ENCODE results near the gene GGCX. TPM values are rescaled to one million over a fixed set of nuclear protein-coding genes. Genes with fewer than 3 reads are reported as not detected.
A peak's percentile ranks its signal among the peaks of the same experiment; 100 is the strongest.

The GGCX gene
- total and polyA plus RNA-seq, 5 experiments from 2014 or later = 10.4 to 35.8 (median 14.6) TPM

DNA sequence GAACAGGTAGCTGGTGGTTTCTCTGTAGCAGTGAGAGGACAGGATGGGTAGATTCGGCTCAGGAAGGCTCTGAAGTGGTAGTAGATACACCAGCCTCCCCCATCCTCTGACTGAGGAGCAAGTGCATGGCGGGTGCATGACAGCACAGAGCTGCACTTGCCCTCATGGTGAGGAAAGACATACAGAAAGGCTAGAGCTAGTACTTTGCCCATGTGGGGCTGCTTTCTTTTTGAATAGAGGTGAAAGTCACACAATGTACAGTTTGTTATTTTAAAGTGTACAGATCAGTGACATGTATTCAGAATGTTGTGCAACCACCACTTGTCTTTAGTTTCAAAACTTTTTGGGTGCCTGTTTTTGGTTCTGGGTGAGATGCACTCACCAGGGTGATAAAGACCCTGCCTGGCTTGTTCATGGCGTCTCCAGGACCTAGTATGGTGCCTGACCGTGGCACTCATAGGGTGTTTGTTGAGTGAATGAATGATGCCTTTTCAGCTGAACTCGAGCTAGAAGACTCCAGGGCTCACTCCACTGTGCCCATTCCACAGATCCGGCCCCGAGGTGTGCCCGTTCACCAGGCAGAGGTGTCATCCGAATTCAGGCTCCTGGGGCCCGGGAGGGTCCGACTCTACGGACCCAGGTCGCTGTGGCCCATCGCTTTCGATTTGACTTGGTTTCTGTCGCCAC lies 22.5 kb upstream of the GGCX start:
- POLR2A ChIA-PET = interaction anchor here (0.6 to 7.4 kb wide), 12 partner anchors 9 to 436 kb away, joined by 3 to 88 read pairs (median 5); partner anchors contain the start of genes C2orf68, ELMOD3, GGCX and RETSAT
- peak overlapping the region; percentile 75 to 98 (median 96) for H3K27ac Mint-ChIP-seq
- ATAC-seq (peak; percentile 59 to 82), DNase-seq (peak in 6 of 10 donors; percentile 32 to 68 (median 50))
- no peaks in the 10 kb centered on the region for H3K9me3 Mint-ChIP-seq
- peak overlapping the region; percentile 78 to 94 (median 89) for H3K4me3 Mint-ChIP-seq
- H3K27me3 Mint-ChIP-seq = no peaks in the 10 kb centered on the region
- H3K4me1 Mint-ChIP-seq = peaks cover 40 to 79% (median 69%) of the 10 kb centered on the region in 4 donors
- H3K36me3 Mint-ChIP-seq = peaks cover 0 to 24% (median 7%) of the 10 kb centered on the region in 3 donors

DNA sequence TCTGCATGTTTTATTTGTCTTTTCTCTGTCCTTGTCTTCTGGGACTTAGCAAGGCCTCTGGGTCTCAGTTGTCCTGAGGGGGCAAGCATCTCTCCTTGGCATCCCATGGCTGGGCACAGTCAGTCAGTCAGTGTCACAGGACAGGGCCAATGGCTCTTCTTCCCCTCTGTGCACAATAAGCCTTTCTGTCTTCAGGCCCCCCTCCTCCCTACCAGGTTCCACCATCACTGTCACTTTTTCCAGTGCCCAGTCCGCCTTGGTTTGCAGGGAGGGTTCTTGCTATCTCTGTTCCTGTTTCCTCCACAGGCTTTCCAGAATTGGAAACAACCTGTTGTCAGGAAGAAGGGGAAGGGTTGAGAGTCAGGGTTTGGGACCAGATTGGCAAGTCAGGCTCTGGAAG lies 21.2 kb upstream of the GGCX start:
- Mint-ChIP-seq H3K9me3 (no peaks in the 10 kb centered on the region), H3K27ac (peak overlapping the region in 6 of 10 donors; percentile 27 to 96 (median 66)), H3K27me3 (no peaks in the 10 kb centered on the region), H3K36me3 (peaks cover 0 to 25% (median 7%) of the 10 kb centered on the region in 3 donors), H3K4me3 (peak overlapping the region in 6 of 10 donors; percentile 11 to 71 (median 55)), H3K4me1 (peaks cover 40 to 76% (median 70%) of the 10 kb centered on the region in 4 donors)
- no peak for DNase-seq
- no peak for ATAC-seq
- POLR2A ChIA-PET = interaction anchor here (1.4 to 7.4 kb wide), 5 partner anchors 13 to 228 kb away, joined by 3 to 88 read pairs (median 10); partner anchors contain the start of genes ELMOD3, RETSAT, RNF181 and TMEM150A

DNA sequence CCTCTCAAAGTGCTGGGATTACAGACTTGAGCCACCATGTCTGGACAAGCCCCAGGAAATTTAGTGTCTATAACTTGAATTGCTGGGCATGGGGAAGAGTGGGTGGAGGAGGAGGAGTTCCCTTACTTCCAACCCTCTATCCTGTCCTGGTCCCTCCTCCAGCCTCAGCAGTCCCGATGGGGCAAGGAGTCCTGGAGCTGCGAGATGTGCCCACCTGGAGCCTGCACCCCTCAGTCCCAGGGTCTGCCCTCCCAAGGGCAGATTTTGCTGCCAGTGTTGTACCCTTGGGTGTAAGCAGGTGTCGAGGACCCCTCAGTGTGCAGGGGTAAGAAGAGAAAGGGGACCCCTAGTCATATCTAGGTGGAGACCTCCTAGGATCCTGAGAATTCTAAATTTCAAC lies 18.9 kb upstream of the GGCX start:
- no peak for ATAC-seq

DNA sequence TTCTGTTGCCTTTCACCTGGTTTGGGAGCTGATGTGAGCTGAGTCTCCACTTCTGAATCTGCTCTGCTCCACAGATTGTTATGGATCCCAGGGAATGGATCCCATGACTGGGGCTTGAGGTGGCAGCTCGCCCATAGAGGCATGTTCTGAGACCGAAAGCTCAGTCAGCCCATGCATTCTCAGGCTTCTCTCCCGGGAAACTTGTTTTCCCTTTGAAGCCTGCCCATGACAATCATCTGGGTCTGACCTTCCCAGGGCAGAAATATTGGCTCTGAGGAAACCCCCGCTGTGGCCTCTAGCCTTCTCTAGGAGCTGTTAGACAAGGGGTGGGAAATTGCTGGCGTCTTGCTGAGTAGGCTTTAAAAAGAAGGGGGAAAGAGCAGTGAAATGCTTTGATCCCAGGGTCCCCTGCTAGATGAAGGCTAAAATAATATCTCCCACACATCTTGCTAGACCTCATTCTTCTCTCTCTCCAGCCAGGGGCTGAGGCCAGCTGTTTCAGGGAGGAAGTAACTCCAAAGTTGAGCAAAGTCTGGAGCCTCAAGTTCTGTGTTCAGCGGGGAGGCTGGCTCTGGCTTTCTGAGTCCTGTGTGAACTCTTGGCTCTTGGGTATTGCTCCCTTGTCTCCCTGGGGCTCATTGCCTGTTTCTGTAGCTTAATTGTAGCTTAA lies 18.1 kb upstream of the GGCX start:
- POLR2A ChIA-PET = interaction anchor here (0.6 to 3.2 kb wide), 9 partner anchors 8 to 41 kb away, joined by 3 to 29 read pairs (median 5); partner anchors contain the start of genes C2orf68, GGCX and RNF181
- Mint-ChIP-seq H3K9me3 (no peaks in the 10 kb centered on the region), H3K36me3 (peaks cover 0 to 25% (median 7%) of the 10 kb centered on the region in 3 donors), H3K27ac (peak overlapping the region; percentile 74 to 98 (median 93)), H3K4me3 (peak overlapping the region; percentile 88 to 98 (median 94)), H3K4me1 (peaks cover 27 to 55% (median 53%) of the 10 kb centered on the region in 4 donors), H3K27me3 (no peaks in the 10 kb centered on the region)
- ATAC-seq (no peak), DNase-seq (no peak)

More for the DNA sequence above, 18.9 kb upstream of the GGCX start:
- H3K27me3 Mint-ChIP-seq = no peaks in the 10 kb centered on the region
- peaks cover 0 to 25% (median 7%) of the 10 kb centered on the region in 3 donors for H3K36me3 Mint-ChIP-seq
- peaks cover 31 to 62% (median 60%) of the 10 kb centered on the region in 4 donors for H3K4me1 Mint-ChIP-seq
- POLR2A ChIA-PET = interaction anchor here (0.6 to 2.1 kb wide), 3 partner anchors 9 to 32 kb away, joined by 3 to 8 read pairs (median 5); partner anchors contain the start of gene C2orf68
- H3K4me3 Mint-ChIP-seq = peak overlapping the region in 8 of 10 donors; percentile 17 to 97 (median 59)
- no peaks in the 10 kb centered on the region for H3K9me3 Mint-ChIP-seq
- DNase-seq = no peak
- peak overlapping the region in 9 of 10 donors; percentile 24 to 98 (median 68) for H3K27ac Mint-ChIP-seq

DNA sequence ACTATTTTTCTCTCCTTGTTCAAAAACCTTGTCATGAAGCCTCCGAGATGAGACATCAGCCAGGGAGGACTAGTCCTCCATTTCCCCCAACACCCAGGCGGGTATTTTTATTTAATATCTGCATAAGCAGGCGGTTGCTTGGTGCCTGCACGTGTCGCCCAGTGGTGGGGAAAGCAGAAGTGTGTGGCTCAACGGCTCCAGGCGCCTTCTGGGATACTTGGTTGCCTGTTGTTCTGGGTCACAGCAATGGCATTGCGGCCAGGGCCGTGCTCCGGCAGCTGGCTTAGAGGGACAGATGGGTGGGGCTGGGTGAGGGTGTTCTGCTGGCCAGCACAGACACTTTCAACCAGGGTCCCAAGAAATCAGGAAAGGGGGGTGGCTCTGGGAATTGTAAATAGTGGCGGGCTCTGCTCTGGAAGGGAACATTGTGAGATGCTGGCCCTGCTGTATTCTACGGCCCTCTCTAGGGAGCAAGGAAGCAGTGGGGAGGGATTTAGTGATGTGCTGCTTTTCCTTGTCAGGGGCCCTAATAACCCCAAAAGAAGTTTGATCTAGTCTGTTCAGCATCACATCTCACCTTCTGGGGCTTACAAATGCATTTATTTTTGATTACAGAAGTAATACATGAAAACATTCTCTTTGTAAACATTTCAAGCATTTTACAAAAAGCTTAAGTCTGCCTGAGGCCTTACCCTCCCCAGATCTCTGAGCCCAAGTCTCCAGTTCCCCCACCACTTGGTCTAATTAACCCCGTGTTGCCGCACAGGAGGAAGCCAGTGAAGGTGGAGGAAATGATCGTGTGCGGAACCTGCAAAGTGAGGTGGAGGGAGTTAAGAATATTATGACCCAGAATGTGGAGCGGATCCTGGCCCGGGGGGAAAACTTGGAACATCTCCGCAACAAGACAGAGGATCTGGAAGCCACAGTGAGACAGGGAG lies 17.2 kb upstream of the GGCX start:
- Mint-ChIP-seq H3K4me1 (peaks cover 25 to 50% (median 48%) of the 10 kb centered on the region in 4 donors), H3K9me3 (no peaks in the 10 kb centered on the region), H3K36me3 (peaks cover 0 to 25% (median 7%) of the 10 kb centered on the region in 3 donors), H3K27ac (peak overlapping the region; percentile 88 to 98 (median 93)), H3K27me3 (no peaks in the 10 kb centered on the region), H3K4me3 (peak overlapping the region; percentile 88 to 98 (median 94))
- DNase-seq = peak in 1 of 10 donors; percentile 25
- POLR2A ChIA-PET = interaction anchor here (0.6 to 3.2 kb wide), 12 partner anchors 9 to 40 kb away, joined by 3 to 29 read pairs (median 6); partner anchors contain the start of genes C2orf68 and RNF181
- peak; percentile 54 to 58 for ATAC-seq

DNA sequence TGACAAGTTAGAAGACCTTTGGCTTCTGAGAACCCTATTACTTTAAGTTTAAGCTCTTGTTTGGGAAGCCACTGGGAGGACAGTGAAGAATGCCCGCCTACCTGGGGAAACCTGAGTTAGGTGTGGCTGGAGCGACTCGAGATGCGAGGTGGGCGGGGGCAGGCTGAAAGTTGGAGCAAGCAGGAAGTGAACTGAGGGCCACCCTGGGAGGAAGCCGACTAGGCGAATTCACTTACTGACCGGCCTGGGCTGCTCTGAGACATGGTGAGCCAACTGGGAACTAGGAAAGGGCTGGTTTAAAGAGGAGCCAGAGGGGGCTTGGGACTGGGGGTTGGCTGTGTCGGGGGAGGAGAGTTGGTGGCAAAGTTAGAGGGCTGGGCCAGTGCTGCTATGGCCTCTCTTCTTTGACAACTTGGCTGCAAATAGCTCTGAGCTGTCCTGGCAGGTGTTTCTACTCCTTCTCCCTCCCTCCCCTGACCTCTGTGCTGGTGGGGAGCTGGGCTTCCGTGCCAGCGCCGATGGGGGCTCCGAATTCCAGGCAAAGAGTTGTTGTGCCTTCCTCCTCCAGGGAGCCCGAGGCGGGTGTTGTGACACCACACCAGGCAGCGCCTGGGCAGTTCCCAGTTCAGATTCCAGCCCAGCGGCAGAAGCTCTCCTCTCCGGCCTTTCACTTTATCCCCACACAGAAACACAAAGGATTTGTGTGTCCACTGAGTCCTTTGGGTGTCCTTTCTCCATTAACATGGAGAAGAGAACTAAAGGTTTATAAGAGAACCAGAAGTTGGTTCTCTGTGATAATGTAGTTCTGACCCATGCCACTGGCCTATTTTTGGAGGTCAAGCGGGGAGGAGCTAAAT lies 16.3 kb upstream of the GGCX start, which contains the start of gene VAMP8:
Gene VAMP8, plus strand, starts transcription at position 201 of the 857 bp plus-strand sequence. Its CDS starts 61 bp downstream, at position 262.
- DNase-seq = peak; percentile 41 to 80 (median 49)
- Mint-ChIP-seq H3K36me3 (peaks cover 0 to 21% (median 7%) of the 10 kb centered on the region in 3 donors), H3K4me3 (peak within 1 kb of the TSS; percentile 88 to 98 (median 94)), H3K27ac (peak within 1 kb of the TSS; percentile 88 to 98 (median 93)), H3K9me3 (no peaks in the 10 kb centered on the region), H3K27me3 (no peaks in the 10 kb centered on the region), H3K4me1 (peaks cover 23 to 43% (median 43%) of the 10 kb centered on the region in 4 donors)
- peak; percentile 81 to 86 for ATAC-seq
- POLR2A ChIA-PET = interaction anchor here (0.7 to 3.2 kb wide), 11 partner anchors 10 to 146 kb away, joined by 3 to 29 read pairs (median 5); partner anchors contain the start of genes C2orf68 and RNF181

DNA sequence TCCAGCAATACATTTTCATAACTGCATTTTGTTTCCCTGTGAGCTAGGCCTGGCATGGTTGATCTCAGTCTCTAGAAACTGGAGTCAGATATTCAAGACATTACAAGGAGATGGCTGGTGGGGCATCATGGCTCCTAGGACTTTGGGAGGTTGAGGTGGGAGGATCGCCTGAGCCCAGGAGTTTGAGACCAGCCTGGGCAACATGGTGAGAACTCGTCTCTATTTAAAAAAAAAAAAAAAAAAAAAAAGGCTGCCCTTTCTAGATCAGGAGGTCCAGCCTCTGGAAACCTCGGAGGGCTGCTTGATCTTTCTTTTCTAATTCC lies 15.7 kb upstream of the GGCX start:
- POLR2A ChIA-PET = interaction anchor here (0.7 to 3.2 kb wide), 11 partner anchors 10 to 146 kb away, joined by 3 to 29 read pairs (median 5); partner anchors contain the start of genes C2orf68 and RNF181
- H3K27ac Mint-ChIP-seq = peak overlapping the region; percentile 88 to 98 (median 93)
- DNase-seq (no peak), ATAC-seq (no peak)
- peaks cover 0 to 15% (median 7%) of the 10 kb centered on the region in 3 donors for H3K36me3 Mint-ChIP-seq
- H3K4me1 Mint-ChIP-seq = peaks cover 20 to 43% (median 39%) of the 10 kb centered on the region in 4 donors
- peak overlapping the region; percentile 88 to 98 (median 94) for H3K4me3 Mint-ChIP-seq
- H3K27me3 Mint-ChIP-seq = no peaks in the 10 kb centered on the region
- no peaks in the 10 kb centered on the region for H3K9me3 Mint-ChIP-seq

DNA sequence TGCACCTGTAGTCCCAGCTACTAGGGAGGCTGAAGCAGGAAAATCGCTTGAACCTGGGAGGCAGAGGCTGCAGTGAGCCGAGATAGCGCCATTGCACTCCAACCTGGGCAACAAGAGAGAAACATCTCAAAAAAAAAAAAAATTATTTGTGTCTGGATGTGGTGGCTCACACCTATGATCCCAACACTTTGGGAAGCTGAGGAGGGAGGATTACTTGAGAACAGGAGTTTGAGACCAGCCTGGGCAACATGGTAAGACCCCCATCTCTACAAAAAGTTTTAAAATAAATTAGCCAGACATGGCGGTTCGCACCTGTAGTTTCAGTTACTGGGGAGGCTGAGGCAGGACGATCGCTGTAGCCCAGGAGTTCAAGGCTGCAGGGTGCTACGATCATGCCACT lies 14.4 kb upstream of the GGCX start:
- POLR2A ChIA-PET = interaction anchor here (0.6 to 2.7 kb wide), 5 partner anchors 8 to 488 kb away, joined by 3 to 15 read pairs (median 3); no protein-coding TSS in a partner anchor
- Mint-ChIP-seq H3K36me3 (peaks cover 0 to 7% (median 0%) of the 10 kb centered on the region in 3 donors), H3K4me1 (peaks cover 18 to 35% (median 31%) of the 10 kb centered on the region in 4 donors), H3K27ac (peak overlapping the region in 1 of 10 donors; percentile 44), H3K27me3 (no peaks in the 10 kb centered on the region), H3K4me3 (peak overlapping the region in 1 of 10 donors; percentile 36), H3K9me3 (no peaks in the 10 kb centered on the region)
- DNase-seq (no peak), ATAC-seq (no peak)

DNA sequence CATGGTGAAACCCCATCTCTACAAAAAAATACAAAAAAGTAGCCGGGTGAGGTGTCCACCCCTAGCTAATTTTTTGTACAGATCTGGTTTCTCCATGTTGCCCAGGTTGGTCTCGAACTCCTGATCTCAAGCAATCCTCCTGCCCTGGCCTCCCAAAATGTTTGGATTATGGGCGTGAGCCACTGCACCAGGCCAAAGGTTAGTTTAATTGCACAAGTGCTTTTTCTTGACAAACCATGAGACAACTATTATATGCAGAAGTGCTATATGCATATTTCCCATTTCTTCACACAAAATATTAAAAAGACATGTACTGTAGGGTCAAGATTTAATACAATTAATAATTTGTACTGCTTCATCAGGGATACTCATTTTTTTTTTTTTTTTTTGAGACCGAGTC lies 5.0 kb upstream of the GGCX start:
- Mint-ChIP-seq H3K4me3 (no peak overlapping the region), H3K9me3 (no peaks in the 10 kb centered on the region), H3K27me3 (peaks cover 0 to 2% (median 0%) of the 10 kb centered on the region in 5 donors), H3K27ac (no peak overlapping the region), H3K36me3 (no peaks in the 10 kb centered on the region), H3K4me1 (peaks cover 0 to 14% (median 4%) of the 10 kb centered on the region in 4 donors)
- DNase-seq = no peak
- POLR2A ChIA-PET = interaction anchor here (0.8 to 1.2 kb wide), 2 partner anchors 44 to 157 kb away, joined by 3 read pairs; no protein-coding TSS in a partner anchor
- no peak for ATAC-seq

DNA sequence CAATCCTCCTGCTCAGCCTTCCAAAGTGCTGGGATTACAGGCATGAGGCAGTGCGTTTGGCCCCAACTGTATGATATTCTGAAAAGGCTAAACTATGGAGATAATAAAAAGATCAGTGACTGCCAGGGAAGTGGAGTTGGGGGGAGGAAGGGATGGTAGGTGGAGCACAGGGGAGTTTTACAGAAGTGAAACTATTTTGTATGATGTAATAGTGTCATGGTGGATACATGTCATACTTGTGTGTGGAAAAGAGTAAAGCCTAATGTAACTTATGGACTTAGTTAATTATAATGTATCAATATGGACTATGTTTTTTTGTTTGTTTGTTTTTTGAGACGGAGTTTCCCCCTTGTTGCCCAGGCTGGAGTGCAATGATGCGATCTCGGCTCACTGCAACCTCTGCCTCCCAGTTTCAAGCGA lies 2.9 kb upstream of the GGCX start:
- Mint-ChIP-seq H3K27ac (peak overlapping the region in 3 of 10 donors; percentile 2 to 27 (median 11)), H3K27me3 (no peaks in the 10 kb centered on the region), H3K4me3 (peak overlapping the region in 3 of 10 donors; percentile 24 to 79 (median 37)), H3K9me3 (no peaks in the 10 kb centered on the region), H3K4me1 (peaks cover 6 to 33% (median 23%) of the 10 kb centered on the region in 4 donors), H3K36me3 (no peaks in the 10 kb centered on the region)
- POLR2A ChIA-PET = interaction anchor here (0.5 to 2.7 kb wide), 6 partner anchors 11 to 497 kb away, joined by 3 to 15 read pairs (median 3); partner anchors contain the start of genes C2orf68 and VAMP8
- ATAC-seq = no peak
- no peak for DNase-seq

Measured in naive thymus-derived CD8-positive, alpha-beta T cell (primary cell).